ENCODE data around the gene IRAK2.

IRAK2 gene, protein sequence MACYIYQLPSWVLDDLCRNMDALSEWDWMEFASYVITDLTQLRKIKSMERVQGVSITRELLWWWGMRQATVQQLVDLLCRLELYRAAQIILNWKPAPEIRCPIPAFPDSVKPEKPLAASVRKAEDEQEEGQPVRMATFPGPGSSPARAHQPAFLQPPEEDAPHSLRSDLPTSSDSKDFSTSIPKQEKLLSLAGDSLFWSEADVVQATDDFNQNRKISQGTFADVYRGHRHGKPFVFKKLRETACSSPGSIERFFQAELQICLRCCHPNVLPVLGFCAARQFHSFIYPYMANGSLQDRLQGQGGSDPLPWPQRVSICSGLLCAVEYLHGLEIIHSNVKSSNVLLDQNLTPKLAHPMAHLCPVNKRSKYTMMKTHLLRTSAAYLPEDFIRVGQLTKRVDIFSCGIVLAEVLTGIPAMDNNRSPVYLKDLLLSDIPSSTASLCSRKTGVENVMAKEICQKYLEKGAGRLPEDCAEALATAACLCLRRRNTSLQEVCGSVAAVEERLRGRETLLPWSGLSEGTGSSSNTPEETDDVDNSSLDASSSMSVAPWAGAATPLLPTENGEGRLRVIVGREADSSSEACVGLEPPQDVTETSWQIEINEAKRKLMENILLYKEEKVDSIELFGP

DNA sequence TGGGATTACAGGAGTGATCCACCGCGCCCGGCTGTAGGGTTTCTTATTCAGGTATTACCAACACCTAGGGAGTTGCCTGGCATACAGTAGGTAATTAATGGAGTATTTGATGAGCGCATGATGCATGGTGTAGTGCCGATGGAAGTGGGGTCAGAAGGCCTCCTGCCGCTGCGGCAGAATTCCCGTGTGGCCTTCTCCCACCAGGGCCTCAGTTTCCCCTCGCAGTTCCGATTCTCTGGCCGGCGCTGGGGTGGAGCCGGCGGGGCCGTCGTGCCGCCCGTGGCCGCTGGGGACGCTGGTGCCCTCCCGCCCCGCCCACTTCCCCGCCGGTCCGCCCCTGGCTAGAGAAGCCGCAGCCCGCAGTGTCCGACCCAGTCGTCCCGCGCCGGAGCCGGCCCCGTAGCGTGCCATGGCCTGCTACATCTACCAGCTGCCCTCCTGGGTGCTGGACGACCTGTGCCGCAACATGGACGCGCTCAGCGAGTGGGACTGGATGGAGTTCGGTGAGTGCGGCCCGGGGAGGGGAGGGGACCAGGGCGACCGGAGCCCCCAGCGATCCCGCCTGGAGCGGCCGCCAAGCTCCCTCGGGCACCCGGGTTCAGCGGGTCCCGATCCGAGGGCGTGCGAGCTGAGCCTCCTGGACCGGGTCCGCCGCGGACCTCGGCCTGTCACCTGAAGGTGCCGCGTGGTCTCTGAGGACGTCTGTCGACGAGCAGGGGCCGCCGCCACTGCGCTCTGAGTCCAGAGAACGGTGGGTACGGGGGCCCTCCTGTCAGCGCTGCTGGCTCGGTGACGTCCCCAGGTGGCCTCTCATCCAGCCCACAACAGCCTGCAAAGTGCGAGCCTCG, at the start of gene IRAK2:
IRAK2 (plus strand) TSS at position 374 of the 848 bp plus-strand sequence; CDS start at position 410, 36 bp downstream.
- H3K4me3 ChIP-seq (ENCODE audit: low read depth, low read length), result peak within 1 kb of the TSS; percentile 94
- TF ChIP-seq, protein P1, sequence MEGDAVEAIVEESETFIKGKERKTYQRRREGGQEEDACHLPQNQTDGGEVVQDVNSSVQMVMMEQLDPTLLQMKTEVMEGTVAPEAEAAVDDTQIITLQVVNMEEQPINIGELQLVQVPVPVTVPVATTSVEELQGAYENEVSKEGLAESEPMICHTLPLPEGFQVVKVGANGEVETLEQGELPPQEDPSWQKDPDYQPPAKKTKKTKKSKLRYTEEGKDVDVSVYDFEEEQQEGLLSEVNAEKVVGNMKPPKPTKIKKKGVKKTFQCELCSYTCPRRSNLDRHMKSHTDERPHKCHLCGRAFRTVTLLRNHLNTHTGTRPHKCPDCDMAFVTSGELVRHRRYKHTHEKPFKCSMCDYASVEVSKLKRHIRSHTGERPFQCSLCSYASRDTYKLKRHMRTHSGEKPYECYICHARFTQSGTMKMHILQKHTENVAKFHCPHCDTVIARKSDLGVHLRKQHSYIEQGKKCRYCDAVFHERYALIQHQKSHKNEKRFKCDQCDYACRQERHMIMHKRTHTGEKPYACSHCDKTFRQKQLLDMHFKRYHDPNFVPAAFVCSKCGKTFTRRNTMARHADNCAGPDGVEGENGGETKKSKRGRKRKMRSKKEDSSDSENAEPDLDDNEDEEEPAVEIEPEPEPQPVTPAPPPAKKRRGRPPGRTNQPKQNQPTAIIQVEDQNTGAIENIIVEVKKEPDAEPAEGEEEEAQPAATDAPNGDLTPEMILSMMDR (IDR thresholded peaks at IDR 0.05; ENCODE audit: insufficient read depth, low read length, missing control alignments), result peak; percentile 78
- ChIA-PET CTCF (interaction anchor here (0.5 to 4.0 kb wide), 16 partner anchors 9 to 128 kb away, joined by 3 to 22 read pairs (median 4); no protein-coding TSS in a partner anchor), POLR2A (interaction anchor here (0.7 to 1.5 kb wide), 2 partner anchors 9 to 27 kb away, joined by 3 to 4 read pairs; no protein-coding TSS in a partner anchor)
- DNase-seq (ENCODE audit: low read depth, low spot score), result no peak

DNA sequence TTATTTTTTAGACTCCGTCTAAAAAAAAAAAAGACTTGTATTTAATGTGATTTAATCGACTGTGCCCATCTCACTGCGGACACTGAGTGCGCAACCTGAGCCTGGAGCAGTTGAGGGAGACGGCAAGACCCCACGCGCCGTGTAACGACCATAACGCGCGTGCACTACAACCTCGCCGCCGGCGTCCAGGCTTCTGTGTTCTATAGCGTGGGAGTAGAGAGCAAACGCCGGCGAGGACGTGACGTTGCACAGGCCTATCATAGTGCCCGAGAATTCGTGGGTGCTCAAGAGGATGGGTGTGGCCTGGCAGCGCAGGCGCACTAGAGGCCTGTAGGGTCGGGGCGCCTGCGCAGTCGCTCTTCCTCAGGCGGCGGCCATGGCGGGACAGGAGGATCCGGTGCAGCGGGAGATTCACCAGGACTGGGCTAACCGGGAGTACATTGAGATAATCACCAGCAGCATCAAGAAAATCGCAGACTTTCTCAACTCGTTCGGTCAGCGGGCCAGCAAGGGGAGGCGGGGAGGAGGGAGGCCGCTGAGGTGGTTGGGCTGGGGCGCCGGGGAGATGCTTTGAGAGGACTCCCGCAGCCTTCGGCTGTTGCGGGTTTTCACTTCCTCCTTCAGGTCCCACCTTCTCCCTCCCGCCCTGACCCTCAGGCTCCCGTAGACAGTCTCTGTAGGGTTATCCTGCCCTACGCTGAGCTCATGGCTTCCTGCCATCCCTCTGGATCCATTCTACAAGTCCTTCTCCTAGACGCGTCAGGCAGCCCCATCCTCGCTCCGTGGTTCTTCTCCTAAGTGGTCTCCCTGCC, 49.2 kb upstream of the IRAK2 start, which contains the start of gene BRK1:
BRK1 (plus strand) TSS at position 350 of the 812 bp plus-strand sequence; CDS start at position 377, 27 bp downstream.
- TF ChIP-seq, protein P1 (IDR thresholded peaks at IDR 0.05; ENCODE audit: insufficient read depth, low read length, missing control alignments), result no peak
- peak within 1 kb of the TSS; percentile 98 for H3K4me3 ChIP-seq (ENCODE audit: low read depth, low read length)
- peak; percentile 77 for DNase-seq (ENCODE audit: low read depth, low spot score)
- CTCF ChIA-PET, result no interaction called here
- POLR2A ChIA-PET, result interaction anchor here (0.5 to 0.7 kb wide), 6 partner anchors 14 to 200 kb away, joined by 3 to 5 read pairs (median 4); no protein-coding TSS in a partner anchor

DNA sequence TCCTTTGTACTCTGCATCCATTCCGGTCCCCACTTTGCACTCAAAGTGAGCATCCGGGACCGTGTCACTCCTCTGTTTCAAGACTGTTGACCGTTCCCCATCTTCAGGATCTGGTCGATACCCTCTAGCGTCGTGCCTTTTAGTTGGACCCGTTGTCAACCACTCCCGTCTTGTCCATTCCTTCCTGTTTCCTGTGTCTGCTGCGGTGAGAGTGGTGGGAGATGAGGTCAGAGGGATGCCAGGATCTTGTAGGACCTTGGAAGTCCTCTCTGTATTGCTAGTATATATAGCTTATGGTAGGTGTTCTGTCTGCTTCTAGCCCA, 48.6 kb upstream of the IRAK2 start:
- no peak for DNase-seq (ENCODE audit: low read depth, low spot score)
- H3K4me3 ChIP-seq (ENCODE audit: low read depth, low read length), result peak overlapping the region; percentile 98
- POLR2A ChIA-PET, result interaction anchor here (0.5 kb wide), 1 partner anchor 13 kb away, joined by 3 read pairs; no protein-coding TSS in a partner anchor
- TF ChIP-seq, protein P1 (IDR thresholded peaks at IDR 0.05; ENCODE audit: insufficient read depth, low read length, missing control alignments), result no peak
- CTCF ChIA-PET, result interaction anchor here (1.0 kb wide), 1 partner anchor 169 kb away, joined by 3 read pairs; no protein-coding TSS in a partner anchor

DNA sequence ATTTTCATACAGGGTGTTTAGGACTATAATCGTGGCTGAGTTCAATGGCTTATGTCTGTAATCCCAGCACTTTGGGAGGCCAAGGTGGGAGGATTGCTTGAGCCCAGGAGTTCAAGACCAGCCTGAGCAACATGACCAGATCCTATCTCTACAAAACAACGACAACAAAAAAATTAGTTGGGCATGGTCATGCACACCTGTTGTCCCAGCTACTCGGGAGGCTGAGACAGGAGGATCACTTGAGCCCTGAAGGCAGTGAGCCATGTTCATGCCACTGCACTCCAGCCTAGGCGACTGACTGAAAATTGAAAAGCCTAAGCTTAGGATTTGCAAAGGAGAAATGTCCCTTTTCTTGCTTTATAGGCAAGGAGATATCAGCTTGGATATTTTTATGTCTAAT, 47.8 kb upstream of the IRAK2 start:
- CTCF ChIA-PET, result interaction anchor here (0.8 to 1.8 kb wide), 4 partner anchors 10 to 622 kb away, joined by 3 to 7 read pairs (median 4); no protein-coding TSS in a partner anchor
- TF ChIP-seq, protein P1 (IDR thresholded peaks at IDR 0.05; ENCODE audit: insufficient read depth, low read length, missing control alignments), result no peak
- peak overlapping the region; percentile 98 for H3K4me3 ChIP-seq (ENCODE audit: low read depth, low read length)
- POLR2A ChIA-PET, result no interaction called here
- no peak for DNase-seq (ENCODE audit: low read depth, low spot score)

DNA sequence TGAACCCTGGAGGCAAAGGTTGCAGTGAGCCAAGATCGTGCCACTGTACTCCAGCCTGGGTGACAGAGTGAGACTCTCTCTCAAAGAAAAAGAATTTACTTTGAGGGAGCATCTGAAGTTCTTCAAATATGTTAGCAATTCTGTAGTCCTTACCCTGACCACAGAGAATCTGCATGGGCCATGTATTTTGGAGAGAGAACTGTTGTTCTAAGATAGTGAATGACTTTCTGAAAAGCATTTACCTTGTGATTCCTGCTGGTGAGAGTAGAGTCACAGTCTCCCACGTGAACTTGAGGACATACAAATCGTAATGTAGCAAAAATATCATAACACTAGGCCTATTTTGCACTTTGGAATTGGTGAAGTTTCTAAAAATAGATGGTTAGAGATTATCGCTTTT, 45.3 kb upstream of the IRAK2 start:
- TF ChIP-seq, protein P1 (IDR thresholded peaks at IDR 0.05; ENCODE audit: insufficient read depth, low read length, missing control alignments), result no peak
- H3K4me3 ChIP-seq (ENCODE audit: low read depth, low read length), result no peak overlapping the region
- POLR2A ChIA-PET, result no interaction called here
- CTCF ChIA-PET, result interaction anchor here (1.3 kb wide), 1 partner anchor 187 kb away, joined by 4 read pairs; no protein-coding TSS in a partner anchor
- no peak for DNase-seq (ENCODE audit: low read depth, low spot score)

Data from AG04449 (cell line).